HG02973 (cell line): ENCODE data around the gene FKBP15.
"Not testable (repeated sequence)": the region's sequence is repeated elsewhere in the genome, so short reads cannot be mapped to it uniquely, and the experiment has no call there.

ENCODE experiments used
- ATAC-seq: cut with Tn5 transposase; IDR thresholded peaks from one replicate; pipeline ENCODE4 v1.9.1; 2021; ENCODE audit warnings: moderate library complexity; ENCODE audit not compliant: unreplicated experiment

FKBP15 gene

DNA sequence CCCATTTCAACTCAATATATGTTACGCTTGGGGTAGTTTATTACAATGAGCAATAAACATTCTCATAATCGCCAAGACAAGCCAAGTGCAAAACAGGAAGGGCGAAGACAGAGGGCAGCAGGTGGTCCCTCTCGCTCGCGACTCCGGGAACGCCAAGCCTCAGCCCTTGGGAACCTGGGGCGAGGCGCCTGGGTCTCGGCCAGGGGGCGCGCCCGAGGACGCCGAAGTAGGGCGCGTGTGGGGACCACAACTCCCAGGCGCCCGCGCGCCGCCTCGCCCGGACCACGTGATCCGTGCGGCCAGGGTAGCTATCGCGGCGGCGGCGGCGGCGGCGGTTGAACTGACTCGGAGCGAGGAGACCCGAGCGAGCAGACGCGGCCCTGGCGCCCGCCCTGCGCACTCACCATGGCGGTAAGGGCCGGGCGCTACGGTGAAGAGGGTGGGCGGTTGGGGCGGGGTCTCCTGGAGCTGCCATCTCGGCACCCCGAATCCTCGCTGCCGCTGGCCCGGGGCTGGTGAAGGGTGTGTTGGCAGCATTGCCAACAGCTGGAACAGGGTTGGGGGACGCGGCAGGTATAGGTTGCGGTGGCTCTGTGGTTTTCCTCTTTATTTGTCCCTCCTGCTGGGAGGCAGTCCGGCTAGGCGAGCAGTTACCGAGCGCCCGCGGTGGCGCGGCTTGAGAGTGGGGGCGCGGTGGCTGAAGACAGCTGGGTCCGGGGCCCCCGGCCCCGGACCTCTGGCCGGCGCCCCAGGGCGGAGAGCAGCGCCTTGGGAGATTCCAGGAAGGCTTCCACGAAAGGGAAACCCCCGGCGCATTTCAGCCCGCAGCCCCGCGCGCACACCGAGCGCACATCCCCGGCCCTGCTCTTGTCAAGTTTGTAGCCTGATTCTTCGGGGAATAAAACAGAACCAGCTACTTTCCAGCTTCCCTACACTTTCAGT lies 70.1 kb downstream of the FKBP15 start, which contains the start of gene SLC31A2:
Gene SLC31A2, plus strand, starts transcription at position 338 of the 942 bp plus-strand sequence. Its CDS starts 68 bp downstream, at position 406.
- peak; percentile 96 for ATAC-seq

DNA sequence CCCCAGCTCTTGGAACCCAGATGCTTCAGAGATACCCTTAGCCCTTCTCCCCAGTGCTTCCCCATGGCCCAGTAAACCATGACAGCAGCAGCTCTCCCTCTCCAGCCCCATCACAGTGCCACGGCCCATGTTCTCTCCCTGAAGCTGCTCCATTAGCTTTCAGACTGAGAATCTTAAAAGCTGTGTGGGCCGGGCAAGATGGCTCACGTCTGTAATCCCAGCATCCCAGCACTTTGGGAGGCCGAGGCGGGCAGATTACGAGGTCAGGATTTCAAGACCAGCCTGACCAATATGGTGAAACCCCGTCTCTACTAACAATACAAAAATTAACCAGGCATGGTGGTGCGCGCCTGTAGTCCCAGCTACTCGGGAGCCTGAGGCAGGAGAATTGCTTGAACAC lies 71.5 kb downstream of the FKBP15 start:
- not testable (repeated sequence) for ATAC-seq

DNA sequence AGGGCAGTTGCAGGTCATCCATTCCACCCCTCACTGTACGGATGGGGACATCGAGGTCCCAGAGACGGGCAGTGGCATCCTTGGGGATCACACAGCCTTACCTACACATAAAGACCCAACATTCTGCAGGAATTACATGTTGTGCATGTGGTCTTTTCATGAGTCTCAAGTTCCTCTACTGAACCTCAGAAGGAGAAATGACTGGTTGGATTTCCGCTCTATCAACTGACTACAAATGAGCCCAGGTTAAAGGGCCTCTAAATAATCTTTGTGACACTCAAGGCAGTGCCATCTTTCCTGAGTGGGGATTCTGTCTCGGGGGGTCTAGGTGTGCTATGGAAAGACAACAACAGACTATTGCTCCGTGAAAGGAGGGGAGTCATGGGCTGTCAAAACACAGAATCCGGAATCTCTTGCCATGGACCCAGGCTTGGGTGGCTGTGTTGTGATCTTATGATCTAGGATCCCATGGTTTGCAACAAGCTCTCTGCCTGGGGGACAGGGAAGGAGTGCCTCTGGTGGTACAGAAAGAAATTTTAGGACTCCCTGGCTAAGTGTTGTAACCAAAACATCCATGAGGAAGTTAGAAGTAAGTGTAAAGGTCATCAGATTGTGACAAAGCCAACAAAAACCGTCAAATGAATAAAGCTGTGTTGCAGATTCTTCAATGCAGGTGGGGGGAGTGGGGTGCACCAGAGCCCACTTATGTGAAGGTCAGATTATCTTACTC lies 72.1 kb downstream of the FKBP15 start:
- no peak for ATAC-seq

DNA sequence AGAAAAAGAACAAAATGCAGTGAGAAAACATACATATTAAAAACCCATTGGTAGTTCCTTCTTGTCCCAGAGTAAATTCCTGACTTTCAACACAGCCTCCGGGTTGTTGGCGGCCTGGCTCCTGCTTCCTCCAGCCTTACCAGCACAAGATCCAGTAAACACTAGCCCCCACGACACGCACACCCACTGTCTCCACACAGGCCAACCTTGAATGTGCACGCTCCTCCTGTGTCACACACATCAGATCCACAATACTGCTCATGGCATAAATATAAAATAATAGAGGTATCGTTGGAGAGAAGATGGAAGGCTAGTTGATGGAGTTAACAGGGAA lies 72.7 kb downstream of the FKBP15 start:
- no peak for ATAC-seq

DNA sequence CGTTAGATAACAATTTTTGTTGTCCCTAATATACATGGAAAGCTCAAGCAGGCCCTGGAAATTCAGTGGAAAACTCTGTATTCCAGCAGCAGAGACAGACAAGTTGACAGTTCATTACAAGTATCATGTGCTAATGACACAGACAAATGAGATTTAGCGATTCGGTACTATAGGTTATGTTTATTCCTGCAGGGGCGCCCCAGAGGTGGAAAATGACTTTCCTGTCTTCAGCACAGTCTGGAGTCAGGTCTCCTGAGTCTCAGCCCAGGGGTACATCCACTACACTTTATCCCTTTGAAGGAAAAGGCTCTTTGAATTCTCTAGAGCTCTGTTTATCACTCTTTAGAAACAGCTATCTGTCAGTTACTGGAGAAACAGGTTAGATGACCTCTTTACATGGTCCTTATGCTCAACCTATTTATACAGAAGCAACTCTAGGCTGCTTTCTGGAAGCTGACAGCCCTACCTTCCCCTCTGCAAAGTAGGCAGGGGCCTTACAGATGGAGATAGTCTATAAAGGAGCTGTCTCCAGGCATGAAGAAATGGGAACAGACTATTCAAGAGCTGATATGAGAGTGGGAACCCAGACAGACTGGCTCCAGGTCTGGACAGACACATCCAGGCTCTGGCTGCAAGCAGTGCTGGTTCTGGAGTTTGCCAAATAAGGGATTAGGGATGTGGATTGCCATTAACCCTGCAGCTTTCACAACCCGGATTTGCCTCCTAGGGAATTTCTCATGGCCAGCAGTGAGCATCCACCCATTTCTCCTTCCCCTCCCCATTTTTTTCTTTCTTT lies 77.4 kb downstream of the FKBP15 start:
- no peak for ATAC-seq

DNA sequence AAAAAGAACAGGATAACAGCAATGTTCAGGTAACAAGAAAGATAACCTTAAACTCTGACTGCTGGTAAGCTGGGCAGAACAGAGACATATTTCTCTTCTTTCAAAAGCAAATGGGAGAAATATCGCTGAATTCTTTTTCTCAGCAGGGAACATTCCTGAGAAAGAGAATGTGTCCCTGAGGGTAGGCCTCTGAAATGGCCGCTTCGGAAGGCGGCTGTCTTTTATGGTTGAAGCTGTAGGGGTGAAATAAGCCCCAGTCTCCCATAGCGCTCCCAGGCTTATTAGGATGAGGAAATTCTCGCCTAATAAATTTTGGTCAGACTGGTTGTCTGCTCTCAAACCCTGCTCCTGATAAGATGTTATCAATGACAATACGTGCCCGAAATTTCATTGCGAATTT lies 80.2 kb downstream of the FKBP15 start:
- ATAC-seq, result not testable (repeated sequence)

DNA sequence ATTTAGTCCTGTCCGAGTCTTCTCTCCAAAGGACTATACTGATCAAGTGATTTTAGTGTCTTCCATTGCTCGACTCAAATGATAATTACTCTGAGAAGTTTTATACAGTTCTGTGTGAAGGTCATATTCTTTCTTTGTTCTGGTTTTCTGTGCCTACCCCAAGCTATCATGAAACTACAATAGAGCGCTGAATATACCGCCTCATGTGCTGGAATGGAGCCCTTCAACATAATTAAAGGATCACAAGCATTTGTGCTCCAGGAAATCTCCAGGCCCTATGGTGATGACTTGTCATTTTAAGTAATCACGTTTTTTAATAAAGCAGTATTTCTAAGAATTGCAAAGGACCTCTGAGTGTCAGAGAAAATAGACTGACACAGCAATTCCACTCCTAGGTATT lies 81.1 kb downstream of the FKBP15 start:
- ATAC-seq, result no peak

DNA sequence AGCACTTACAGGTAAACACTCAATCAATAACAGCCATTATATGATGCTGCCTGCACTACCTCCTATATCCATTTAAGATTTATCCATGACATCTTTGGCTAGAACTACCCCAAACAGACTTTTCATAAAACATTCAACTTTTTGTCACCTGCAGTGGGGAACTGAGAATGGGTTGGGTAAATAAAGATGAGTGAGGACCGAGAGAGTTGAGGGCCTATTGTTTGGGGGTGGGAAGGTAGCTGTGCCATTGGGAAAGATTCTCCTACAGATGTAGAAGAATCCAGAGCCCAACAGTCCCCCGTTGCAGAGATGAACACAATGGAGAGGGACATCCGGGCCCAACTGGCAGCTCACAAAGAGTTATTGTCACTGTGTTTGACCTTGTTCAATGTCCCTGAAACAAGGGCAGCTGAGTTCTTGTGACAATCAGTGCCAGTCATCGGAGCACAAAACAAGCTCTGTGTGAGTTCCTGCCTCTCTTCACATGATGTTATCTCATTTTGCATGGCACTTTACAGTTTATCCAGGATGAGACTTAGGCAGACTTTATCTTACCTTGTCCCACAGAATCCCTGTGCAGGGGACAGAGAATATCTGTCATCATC lies 81.8 kb downstream of the FKBP15 start:
- no peak for ATAC-seq

DNA sequence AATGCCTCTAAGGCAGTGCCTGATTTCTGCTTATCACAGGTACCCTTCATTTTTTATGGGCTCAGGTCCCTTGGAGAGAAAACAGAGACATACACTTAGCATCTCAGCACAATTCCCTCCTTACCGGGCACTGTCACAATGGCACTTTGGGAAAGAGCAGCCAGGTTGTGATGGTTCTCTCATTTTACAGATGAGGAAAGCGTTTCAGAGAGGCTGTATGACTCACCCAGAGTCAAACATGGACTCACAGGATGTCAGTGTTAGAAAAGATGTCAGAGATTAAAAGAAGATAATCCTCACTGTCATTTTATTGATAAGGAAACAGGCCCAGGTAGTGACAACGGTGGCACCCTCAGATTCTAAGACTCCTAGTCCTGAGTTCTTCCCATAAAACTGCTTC lies 82.3 kb downstream of the FKBP15 start:
- no peak for ATAC-seq

DNA sequence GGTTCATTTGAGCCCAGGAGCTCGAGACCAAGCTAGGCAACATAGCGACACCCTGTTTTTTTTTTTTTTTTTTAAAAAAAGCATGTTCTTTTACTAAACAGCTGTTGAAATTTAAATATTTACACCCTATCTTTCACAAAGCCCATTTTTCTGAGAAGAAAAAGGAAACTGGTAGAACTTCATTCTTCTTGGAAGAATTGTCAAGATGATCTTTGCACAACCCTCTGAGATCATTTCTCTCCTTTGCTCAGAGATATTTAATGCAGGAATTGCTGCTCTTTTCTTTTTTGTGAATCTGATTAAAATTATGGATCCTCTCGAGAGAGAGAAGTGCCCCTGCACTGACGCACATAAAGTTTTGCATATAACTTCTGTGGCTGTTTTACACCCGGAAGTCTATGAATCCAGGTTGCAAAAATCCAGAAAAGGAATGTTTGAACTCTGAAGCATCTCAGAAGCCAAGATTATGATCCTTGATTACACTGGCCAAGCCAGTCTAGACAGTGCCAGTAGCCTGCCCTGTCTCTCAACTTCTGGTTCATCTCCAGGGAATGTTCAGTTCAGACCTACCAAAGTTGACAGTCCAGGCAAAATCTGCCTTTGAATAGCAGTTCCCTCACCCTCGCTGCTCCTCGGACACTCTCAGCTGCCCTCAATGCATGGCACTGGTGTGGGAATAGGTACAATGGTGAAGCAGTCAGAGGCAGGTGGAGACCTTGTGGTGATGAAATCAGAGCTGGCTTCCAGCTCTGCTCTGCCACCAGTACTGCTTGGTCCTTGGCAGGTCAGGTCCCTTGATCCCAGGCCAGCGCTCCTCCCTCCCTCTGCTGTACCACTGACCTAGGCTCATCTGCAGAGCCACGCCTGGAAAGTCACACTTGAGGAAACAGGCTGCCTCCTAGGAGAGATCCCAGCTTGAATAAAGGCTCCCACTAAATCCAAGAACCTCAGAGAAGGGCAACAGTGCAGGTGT lies 83.6 kb downstream of the FKBP15 start:
- no peak for ATAC-seq

DNA sequence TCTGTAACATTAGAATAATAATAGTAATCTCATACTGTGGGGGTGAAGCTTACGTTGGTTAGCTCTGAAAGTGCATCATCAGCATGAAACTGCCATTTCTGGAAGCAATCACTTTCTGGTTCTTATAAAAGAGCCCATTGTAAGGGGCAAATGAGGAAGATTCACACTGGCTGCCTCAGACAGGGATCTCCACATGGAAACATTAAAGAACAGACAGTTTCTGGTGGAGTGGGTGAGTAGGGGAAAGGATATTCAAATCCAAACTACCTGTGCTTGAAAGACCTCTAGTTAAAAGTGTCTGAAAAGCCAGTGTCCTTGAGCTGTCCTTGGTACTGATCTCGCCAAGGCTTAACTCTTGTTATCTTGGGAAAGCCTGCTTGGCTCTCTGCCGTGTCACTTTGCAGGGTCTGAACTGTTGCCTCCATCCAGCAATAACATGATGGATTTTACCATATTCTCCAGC lies 89.4 kb downstream of the FKBP15 start:
- ATAC-seq, result no peak

DNA sequence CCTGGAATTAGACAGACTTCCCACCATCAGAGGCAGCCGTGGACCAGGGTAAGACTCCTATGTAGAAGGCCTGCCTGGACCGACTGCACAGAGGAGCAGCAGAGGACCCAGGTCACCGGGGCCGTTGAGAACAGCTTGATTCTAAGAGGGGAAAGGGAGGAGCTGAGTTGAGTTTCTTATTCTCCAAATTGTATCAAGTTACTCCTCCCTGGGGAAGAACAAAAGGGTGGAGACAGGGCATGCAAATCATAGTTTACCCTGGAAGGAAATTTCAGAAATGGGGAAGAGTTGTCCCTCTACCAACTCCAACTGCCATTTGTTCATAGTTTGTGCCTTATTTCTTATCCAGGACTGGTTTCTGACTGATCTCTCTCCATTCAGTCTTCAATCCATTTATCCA lies 91.2 kb downstream of the FKBP15 start:
- no peak for ATAC-seq

DNA sequence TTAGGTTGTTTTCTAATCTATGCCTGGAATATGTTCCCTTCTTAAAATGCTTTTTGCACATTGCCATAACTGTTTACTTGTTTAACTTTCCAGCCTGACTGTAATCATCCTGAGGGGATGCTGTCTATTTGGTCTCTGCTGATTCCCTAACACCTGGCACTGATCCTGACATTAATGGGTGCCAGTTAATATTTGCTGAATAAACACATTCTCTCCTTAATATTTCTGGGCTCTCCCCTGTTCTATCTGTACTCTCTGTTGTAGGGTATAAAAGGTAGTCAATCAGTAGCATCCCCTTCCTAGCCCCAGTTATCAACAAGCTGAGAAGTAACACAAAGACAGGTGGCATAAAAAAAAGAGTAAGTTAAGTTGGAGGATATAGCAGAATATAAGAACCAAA lies 91.6 kb downstream of the FKBP15 start:
- no peak for ATAC-seq

DNA sequence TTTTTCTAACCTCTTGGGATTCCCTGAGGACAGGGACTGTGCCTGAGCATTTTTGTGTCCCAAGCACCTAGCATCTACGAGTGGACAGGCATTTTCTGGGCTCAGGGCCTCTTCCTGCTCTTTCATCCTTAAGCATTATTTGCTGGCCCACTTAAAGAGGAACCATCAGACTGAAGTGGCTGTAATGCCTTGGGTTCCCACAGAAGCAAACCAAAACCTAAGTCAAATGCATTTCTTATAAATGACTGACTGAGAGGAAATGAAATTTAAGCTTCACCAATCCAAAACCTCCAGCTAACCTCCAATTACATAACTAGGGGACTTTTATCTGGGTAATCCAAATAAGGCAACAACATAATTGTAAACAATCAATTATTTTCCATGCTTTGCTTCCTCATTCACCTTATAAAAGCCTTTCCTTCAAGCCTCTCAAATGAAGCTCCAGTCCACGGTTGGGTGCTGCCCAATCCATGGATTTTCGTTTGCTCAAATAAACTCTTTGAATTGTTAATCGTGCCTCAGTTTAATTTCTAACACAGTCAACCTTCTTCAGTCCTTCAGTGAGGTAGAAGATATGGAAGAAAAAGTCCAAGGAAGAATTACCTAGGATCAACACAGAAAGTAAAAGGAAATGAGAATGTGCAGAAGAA lies 95.6 kb downstream of the FKBP15 start:
- no peak for ATAC-seq

DNA sequence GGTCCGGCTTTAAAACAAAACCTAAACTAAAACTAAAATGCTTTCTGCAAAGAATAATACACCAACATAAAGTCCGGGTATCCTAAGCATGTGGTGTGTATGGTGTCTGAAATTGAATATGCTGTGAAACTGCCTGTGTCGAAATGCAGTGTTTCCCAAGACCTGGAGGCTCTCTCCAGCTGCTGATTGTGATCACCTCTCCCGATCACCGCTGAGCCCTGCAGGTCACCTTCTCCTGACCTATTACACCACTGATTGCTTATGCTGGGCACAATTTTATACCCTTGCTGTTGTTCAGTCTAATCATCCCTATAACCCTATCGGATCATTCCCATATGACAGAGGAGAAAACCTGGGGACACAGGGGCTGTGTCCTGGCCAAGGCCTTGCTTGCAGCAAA lies 102.2 kb downstream of the FKBP15 start:
- ATAC-seq, result not testable (repeated sequence)
